A673 (cell line): Measurements from ENCODE around the gene CBX2. TPM values are rescaled to one million over a fixed set of nuclear protein-coding genes. Genes with fewer than 3 reads are reported as not detected.

Experiments
- BruUV-seq: library from RNA; stranded (reverse); fragments of 400-500 nt; replicated peaks from 2 replicates; lab custom pipeline; 2021; lab: Mats Ljungman, UMichigan
- CTCF ChIA-PET: fragments of 300-600 bp; sonication (Branson Sonifier 250); formaldehyde crosslinking; loops from one replicate; lab custom pipeline; 2022; ENCODE audit warnings: antibody characterized with exemption; lab: Charles Lee
- POLR2A ChIA-PET: fragments of 300-600 bp; sonication (Branson Sonifier 250); formaldehyde crosslinking; loops from one replicate; lab custom pipeline; 2022; ENCODE audit warnings: antibody characterized with exemption; ENCODE audit not compliant: low non-redundant PET; lab: Charles Lee
- DNase-seq: peaks from one replicate; pipeline ENCODE4 v3.0.0-alpha.2; 2015; ENCODE audit warnings: low spot score
- H3K27ac ChIP-seq: fragments of 200-600 bp; sonication (generic); 2 replicates; pipeline ENCODE4 v1.5.1; 2016; ENCODE audit warnings: mixed run types, low read depth, mild to moderate bottlenecking, mixed read lengths, antibody characterized with exemption, low read length; ENCODE audit not compliant: poor library complexity, severe bottlenecking
- H3K27me3 ChIP-seq: fragments of 200-600 bp; sonication (generic); replicated peaks from 2 replicates; pipeline ENCODE4 v1.6.1; 2017; ENCODE audit warnings: mixed run types, low read depth, mild to moderate bottlenecking, mixed read lengths, antibody characterized with exemption, low read length; ENCODE audit not compliant: insufficient read depth, poor library complexity
- H3K36me3 ChIP-seq: fragments of 200-600 bp; sonication (generic); 2 replicates; pipeline ENCODE4 v1.6.1; 2016; ENCODE audit warnings: mixed run types, mild to moderate bottlenecking, mixed read lengths, antibody characterized with exemption, low read length; ENCODE audit not compliant: insufficient read depth, poor library complexity, severe bottlenecking
- H3K4me1 ChIP-seq: fragments of 200-600 bp; sonication (generic); 2 replicates; pipeline ENCODE4 v1.6.1; 2017; ENCODE audit warnings: mixed run types, mild to moderate bottlenecking, mixed read lengths, antibody characterized with exemption, low read length; ENCODE audit not compliant: insufficient read depth, poor library complexity, severe bottlenecking
- H3K4me3 ChIP-seq: fragments of 200-600 bp; sonication (generic); 2 replicates; pipeline ENCODE4 v1.5.1; 2016; ENCODE audit warnings: low read depth, mixed run types, mild to moderate bottlenecking, mixed read lengths, low read length; ENCODE audit not compliant: poor library complexity, severe bottlenecking
- H3K9me3 ChIP-seq: fragments of 200-600 bp; sonication (generic); 2 replicates; pipeline ENCODE4 v1.6.1; 2016; ENCODE audit warnings: mixed run types, low read depth, mild to moderate bottlenecking, mixed read lengths, antibody characterized with exemption, low read length; ENCODE audit not compliant: poor library complexity, severe bottlenecking
- EZH2 ChIP-seq: fragments of 200-600 bp; sonication (generic); IDR thresholded peaks from 2 replicates; pipeline ENCODE4 v1.6.1; 2017; ENCODE audit warnings: borderline replicate concordance, low read depth, mild to moderate bottlenecking, mixed read lengths, antibody characterized with exemption, low read length; ENCODE audit not compliant: poor library complexity, severe bottlenecking
- intact Hi-C: fragments of 100-400 bp; cut with micrococcal nuclease; formaldehyde crosslinking; loops from one replicate; pipeline ENCODE4 v1.10.0; 2022; ENCODE audit not compliant: unreplicated experiment
- total RNA-seq: library from RNA; stranded (reverse); gene quantifications from 2 replicates; pipeline ENCODE4 v1.2.3, GENCODE V29; 2021
- TF ChIP-seq, protein P1 (sequence below): fragments of 300-800, 200-600 bp; sonication (generic); conservative IDR thresholded peaks from 2 replicates; pipeline ENCODE4 v1.5.1; 2017; ENCODE audit warnings: low read depth, mild to moderate bottlenecking, antibody characterized with exemption, low read length, moderate library complexity, mixed read lengths

The CBX2 gene
- total RNA-seq, 1 experiment from 2014 or later = 59.5 TPM

DNA sequence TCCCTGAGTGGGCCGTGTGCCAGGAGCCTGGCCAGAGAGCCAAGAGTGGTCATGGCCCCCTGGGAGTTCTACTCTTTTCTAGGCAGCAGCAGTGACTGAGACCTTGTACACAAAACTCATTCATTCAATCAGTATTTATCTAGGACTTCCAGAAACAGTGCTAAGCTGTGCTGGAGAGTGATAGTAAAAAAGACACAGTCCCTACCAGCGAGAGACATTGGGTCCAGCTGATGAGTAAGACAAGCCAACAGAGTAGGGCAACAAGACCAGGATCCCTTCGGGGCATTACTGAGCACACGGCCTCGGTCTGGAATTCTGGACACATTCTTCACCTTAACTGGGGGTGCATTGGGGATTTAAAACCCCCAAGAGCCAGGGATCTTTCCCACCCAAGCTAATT is 41.1 kb downstream of the CBX2 start:
- H3K4me1 ChIP-seq = no peaks in the 10 kb centered on the region
- H3K36me3 ChIP-seq = no peaks in the 10 kb centered on the region
- ChIA-PET POLR2A (interaction anchor here (0.6 kb wide), 1 partner anchor 19 kb away, joined by 3 read pairs; no protein-coding TSS in a partner anchor), CTCF (no interaction called here)
- H3K4me3 ChIP-seq = no peak overlapping the region
- no peaks in the 10 kb centered on the region for H3K9me3 ChIP-seq
- intact Hi-C loops = no loop called here
- peak overlapping the region; percentile 16 for H3K27ac ChIP-seq
- DNase-seq = no peak
- no peak for TF ChIP-seq EZH2
- TF ChIP-seq, protein P1, sequence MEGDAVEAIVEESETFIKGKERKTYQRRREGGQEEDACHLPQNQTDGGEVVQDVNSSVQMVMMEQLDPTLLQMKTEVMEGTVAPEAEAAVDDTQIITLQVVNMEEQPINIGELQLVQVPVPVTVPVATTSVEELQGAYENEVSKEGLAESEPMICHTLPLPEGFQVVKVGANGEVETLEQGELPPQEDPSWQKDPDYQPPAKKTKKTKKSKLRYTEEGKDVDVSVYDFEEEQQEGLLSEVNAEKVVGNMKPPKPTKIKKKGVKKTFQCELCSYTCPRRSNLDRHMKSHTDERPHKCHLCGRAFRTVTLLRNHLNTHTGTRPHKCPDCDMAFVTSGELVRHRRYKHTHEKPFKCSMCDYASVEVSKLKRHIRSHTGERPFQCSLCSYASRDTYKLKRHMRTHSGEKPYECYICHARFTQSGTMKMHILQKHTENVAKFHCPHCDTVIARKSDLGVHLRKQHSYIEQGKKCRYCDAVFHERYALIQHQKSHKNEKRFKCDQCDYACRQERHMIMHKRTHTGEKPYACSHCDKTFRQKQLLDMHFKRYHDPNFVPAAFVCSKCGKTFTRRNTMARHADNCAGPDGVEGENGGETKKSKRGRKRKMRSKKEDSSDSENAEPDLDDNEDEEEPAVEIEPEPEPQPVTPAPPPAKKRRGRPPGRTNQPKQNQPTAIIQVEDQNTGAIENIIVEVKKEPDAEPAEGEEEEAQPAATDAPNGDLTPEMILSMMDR = no peak
- BruUV-seq = no TSS peak
- no peaks in the 10 kb centered on the region for H3K27me3 ChIP-seq

DNA sequence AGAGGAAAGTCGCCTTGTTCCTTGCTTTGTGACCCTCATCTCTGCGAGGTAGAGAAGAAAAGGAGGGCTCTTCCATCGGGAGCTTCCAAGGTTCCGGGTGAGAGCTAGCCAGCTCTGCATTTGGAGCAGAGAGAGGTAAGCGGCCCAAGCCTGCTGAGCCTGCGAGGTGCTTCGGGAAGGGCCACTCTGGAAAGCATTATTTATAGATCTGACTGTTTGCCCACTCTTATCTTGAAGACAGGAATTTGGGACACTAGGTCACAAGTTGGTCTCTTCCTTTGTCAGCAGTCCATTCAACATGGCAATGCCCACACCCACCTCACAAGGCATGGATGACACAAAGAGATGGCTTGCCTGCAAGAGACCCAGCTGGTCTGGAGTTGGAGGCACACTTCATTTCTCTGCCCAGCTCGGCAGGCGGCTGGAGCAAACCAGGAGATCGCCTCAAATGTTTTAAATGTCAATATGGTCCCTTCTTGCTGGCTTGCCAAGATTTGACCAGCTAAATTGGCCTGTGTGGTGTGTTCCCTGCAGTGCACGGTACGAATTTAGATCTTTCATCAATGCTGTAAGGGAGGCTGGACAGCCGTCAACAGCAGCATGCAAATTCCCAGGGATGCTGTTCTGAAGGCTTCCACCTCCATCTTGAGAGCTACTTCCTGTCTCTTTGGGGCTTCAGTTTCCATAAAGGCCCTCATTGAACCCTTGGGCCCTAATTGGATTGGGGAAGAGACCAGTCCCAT is 41.8 kb downstream of the CBX2 start:
- POLR2A ChIA-PET = no interaction called here
- TF ChIP-seq EZH2 = no peak
- TF ChIP-seq, protein P1 = no peak
- Histone ChIP-seq H3K4me3 (no peak overlapping the region), H3K9me3 (no peaks in the 10 kb centered on the region), H3K27me3 (no peaks in the 10 kb centered on the region), H3K36me3 (no peaks in the 10 kb centered on the region), H3K27ac (no peak overlapping the region), H3K4me1 (no peaks in the 10 kb centered on the region)
- no TSS peak for BruUV-seq
- no peak for DNase-seq
- CTCF ChIA-PET = no interaction called here
- intact Hi-C loops = no loop called here

DNA sequence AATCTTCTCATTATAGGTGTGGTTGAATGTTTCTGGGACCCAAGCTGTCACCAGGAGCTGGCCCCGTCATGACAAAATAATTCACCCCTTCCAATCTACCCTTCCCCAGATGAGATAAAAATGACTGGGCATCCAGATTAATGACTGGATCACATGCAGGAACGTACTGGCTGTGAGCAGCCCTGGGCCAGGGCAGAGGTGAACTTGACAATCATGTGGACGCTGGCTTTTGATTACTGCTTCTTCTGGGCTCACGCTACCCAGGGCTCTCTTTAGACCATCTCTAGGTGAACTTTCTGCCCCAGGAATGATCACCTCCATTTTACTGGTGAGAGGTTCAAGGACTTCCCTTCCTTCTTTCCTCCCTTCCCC is 43.0 kb downstream of the CBX2 start:
- no peaks in the 10 kb centered on the region for H3K36me3 ChIP-seq

More for the DNA sequence above, 43.0 kb downstream of the CBX2 start:
- H3K4me1 ChIP-seq = peaks cover 8% of the 10 kb centered on the region
- H3K4me3 ChIP-seq = no peak overlapping the region
- no peaks in the 10 kb centered on the region for H3K9me3 ChIP-seq
- no peak for DNase-seq
- H3K27me3 ChIP-seq = no peaks in the 10 kb centered on the region
- intact Hi-C loops = no loop called here
- POLR2A ChIA-PET = no interaction called here
- no TSS peak for BruUV-seq
- CTCF ChIA-PET = no interaction called here
- TF ChIP-seq EZH2 = no peak
- no peak overlapping the region for H3K27ac ChIP-seq
